ENCODE data around the gene PCBP3.
"Not testable (repeated sequence)": the region's sequence is repeated elsewhere in the genome, so short reads cannot be mapped to it uniquely, and the experiment has no call there.

PCBP3 gene

DNA sequence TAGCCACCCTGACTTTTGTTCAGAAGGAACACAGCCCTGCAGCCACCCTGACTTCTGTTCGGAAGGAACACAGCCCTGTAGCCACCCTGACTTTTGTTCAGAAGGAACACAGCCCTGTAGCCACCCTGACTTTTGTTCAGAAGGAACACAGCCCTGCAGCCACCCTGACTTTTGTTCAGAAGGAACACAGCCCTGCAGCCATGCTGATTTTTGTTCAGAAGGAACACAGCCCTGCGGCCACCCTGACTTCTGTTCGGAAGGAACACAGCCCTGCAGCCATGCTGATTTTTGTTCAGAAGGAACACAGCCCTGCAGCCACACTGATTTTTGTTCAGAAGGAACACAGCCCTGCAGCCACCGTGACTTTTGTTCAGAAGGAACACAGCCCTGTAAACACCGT is 208.9 kb downstream of the PCBP3 start:
- DNase-seq = not testable (repeated sequence)

- DNase-seq = no peak
These were observed 209.4 kb downstream of the PCBP3 start for GRCh38 chr21:45852886-45853400.

- DNase-seq = no peak
These were observed 210.3 kb downstream of the PCBP3 start for GRCh38 chr21:45853703-45854342.

DNA sequence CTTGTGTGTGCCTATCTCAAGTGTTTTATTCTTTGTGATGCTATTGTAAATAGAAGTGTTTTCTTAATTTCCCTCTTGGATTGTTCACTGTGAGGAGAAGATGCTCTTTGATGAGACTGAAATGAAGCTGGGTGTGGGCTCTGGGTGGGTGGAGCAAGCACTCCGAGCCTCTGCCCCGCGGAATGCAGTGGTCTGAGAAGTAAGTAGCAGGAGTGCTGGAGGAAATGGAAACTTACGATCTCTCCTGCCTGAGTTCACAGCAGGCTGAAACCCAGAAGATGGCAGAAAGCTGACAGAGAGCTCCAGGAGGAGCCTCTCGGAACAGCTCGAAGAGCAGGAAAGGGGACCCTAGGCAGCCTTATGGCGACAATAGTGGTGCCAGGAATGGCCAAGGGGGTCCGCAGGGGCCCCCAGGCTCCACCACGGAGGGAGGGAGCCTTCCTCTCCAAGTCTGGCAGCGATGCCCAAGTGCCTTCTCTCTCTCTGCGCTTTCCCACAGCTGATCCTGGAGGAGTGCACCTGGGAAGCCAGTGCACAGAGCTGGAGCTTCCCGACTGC is 211.2 kb downstream of the PCBP3 start:
- DNase-seq = no peak

DNA sequence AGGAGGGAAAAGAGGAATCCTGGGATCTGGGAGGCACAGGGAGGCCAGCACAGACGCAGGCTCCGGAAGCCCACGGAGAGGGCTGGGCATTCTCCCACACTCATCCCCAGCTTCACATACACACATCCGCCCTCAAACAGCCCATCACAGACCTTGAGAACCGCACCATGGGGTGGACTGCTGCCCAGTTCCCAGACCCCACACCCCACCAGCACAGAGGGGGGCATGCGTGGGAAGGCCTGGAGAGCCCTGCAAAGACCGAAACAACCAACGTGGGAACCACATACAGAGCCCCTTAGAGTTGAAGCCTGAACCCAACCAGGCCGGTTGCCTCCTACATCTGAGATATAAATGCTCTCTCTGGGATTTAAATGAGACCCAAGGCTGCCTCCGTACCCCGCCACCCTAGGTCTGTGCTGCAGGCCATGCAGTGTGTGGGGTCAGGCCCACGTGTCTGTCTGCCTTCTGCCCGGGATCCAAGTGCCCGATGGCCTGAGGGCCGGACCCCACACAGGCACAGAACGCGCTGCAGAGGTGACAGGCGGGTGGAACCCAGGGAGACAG is 211.8 kb downstream of the PCBP3 start:
- DNase-seq = no peak

GRCh38 chr21:45856442-45856841 is 212.9 kb downstream of the PCBP3 start:
- DNase-seq = no peak

GRCh38 chr21:45856906-45857305 is 213.4 kb downstream of the PCBP3 start:
- no peak for DNase-seq

GRCh38 chr21:45857761-45858160 is 214.2 kb downstream of the PCBP3 start:
- no peak for DNase-seq

GRCh38 chr21:45858180-45858579 is 214.7 kb downstream of the PCBP3 start:
- no peak for DNase-seq

- no peak for DNase-seq
These were observed 215.7 kb downstream of the PCBP3 start for GRCh38 chr21:45859041-45859761.

DNA sequence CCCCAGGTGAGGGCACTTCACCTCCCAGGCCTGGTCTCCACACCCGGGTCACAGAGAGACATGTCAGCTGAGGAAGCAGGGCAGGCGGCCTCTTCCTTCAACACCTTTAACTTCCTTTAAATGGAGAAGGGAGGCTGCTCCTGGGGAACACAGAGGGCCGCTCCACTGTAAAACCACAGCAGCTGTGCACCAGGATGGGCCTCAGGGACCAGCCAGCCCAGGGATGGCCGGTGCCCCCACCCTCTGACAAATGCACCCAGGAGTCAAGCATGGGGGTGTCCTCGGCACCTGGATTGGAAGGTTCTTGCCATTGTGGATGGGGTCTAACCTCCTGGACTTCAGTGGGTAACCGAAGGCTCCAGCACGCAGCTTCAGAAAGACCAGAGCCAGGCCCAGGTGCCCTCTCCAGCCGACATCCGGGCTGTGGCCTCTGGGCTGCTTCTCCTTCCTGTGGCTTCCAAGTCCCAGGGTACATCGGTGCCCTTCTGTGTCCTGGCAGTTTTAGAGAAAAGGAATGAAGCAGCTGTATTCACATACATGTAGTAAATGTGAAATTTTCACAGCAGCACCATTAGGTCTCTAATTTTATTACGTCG is 216.3 kb downstream of the PCBP3 start:
- no peak for DNase-seq

- no peak for DNase-seq
These were observed 217.1 kb downstream of the PCBP3 start for GRCh38 chr21:45860493-45861155.

DNA sequence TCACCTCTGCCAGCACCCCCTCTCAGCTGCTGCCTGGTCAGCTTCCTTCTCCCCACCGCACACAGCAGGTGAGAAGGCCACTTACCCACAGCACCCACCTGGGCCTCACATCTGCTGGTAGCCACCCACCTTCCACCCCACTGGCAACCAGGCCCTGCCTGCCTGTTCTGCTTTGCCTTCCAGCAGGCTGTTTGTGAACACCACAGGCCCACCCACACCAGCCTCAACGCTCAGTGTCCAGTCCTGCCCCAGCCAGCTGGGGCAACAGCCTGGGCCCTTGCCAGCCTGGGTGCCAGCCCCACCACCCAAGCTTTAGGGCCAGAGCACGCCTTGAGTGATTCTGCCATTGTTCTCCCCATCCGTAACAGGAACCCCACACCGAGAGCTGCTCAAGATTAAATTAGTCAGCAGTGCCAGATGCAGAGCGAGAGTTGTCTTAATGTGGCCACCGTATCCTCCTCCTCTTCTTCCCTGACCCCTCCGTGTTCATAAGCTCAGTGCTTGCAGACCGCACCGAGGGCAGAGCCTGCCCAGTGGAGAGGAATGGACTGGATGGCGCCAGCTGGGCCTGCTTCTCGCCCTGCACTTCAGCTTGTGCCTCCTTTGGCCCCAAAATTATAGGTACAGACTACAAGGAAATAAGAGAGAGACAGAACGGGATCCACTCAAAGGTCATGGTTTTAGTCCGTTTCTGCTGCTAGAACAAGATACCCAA is 217.8 kb downstream of the PCBP3 start:
- DNase-seq = no peak

DNA sequence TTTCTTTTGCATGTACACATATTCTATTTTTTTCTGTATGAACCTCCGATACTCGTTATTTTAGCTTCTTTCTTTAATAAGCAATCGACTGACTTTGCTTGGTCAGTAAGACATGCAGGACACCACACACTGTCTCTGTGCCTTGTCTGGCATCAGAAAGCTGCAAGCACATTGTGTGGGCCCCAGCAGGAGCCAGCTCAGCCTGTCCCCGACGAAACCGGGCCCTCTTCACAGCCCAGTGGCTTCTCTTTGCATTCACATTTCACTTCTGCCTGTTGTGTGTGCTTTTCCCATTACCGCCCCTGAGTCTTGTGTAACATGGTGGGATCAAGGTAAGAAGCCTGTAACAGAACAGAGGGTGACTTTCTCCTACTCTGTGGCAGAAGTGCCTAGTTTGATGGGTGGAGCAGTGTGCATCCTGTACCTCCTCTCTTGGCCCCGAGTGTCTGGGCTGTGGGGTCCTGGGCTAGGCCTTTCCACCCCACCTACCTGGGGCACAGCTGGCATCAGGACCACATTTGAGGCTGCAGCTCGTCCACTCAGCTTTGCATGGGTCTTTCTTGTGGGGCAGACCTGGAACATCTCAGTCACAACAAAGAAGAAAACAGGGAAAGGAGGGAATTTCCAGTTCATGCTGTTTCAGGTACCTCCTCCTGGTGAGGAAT is 219.2 kb downstream of the PCBP3 start:
- DNase-seq = no peak

DNA sequence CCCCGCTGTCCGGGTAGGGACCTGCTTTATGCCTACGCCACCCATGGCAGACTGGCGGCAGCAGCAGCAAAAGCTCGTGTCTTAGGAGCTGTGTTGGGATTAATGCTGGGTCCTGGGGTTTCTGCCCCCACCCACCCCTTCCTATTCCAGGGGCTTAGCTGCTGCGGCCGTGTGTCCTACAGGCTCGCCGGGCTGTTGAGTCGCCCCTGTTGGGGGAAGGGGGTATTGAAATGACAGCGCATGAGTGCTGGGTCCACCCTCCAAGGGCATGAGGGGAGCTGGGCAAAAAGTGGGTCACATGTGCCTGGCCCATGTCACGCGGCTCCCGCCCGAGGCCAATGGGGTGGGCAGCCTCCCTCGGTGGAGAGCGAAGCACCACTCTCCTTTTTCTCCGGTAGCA is 219.7 kb downstream of the PCBP3 start:
- no peak for DNase-seq

GRCh38 chr21:45863751-45864150 is 220.2 kb downstream of the PCBP3 start:
- DNase-seq = no peak

GRCh38 chr21:45864436-45864835 is 220.9 kb downstream of the PCBP3 start:
- DNase-seq = no peak

GRCh38 chr21:45865106-45865835 is 221.7 kb downstream of the PCBP3 start:
- DNase-seq = no peak

DNA sequence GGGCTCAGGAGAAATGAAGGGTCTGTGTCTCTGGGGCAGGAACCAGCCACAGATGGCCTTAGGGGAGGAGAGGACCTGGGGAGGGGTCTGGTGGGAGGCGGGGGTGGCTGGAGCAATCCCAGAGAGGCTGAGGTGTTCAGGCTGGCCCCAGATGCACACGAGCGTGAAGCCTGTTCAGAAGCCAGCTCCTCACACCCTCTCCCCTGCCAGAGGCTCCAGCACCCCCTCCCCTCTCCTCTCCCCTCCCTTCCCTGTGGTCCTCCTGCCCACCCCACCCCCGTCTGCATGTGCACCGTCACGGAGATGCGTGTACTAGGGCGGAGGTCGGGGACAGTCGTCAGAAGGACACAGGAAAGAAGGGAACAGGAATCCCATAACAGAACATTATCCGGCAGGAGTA is 223.0 kb downstream of the PCBP3 start:
- DNase-seq = no peak

DNA sequence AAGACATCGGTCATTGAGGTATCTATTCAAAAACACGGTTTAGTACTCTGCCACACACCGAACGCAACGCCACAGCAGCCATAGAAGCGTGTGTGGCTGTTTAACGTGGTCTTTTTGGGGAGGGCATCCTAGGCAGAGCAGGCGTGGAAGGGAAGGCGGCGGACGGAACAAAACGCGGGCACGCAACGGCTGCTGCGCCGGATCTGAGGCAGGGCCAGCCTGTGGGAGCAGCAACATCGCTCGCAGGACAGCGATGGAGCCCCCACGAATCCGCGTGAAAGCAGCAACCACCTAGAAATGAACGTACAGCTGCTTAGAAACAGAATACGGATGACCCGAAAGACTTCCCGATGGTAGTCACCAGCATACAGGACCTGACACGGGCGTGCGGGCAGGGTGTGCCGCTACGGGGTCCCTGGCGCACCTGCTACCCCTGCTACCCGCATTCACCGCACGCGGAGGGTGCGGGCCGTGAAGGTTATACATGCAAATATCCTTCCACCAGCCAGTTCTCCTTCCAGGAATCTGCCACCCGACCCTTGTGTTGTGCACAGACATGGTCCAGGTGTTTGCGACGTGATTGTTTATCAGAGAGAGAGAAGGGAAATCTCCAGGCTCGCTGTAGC is 223.6 kb downstream of the PCBP3 start:
- DNase-seq = no peak
